GM21360 (cell line): Measurements from ENCODE around the gene RASD1.

ENCODE experiments used
- ATAC-seq: cut with Tn5 transposase; IDR thresholded peaks from one replicate; pipeline ENCODE4 v1.9.1; 2021; ENCODE audit warnings: mild to moderate bottlenecking, moderate library complexity; ENCODE audit not compliant: unreplicated experiment

RASD1 gene

GRCh38 chr17:17448076-17448475 is 48.1 kb downstream of the RASD1 start:
- no peak for ATAC-seq

DNA sequence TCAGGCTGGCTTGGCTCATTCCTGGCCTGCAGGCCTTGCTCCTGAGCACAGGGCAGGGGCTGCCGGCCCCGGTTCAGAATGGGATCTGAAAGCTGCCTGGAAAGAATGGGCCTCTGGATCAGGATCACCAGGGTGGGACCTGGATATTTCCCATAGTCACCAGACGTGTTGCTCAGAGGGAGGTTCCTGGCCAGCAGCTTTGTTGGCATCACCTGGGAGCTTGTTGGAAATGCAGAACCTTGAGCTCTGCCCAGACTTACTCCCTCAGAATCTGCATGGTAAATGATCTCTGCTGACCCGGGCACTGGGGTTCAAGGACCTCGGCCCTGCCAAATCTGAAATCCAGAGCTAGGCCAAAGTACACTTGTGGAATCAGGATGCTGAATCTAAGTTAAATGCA is 48.9 kb downstream of the RASD1 start:
- ATAC-seq, result no peak

GRCh38 chr17:17446666-17447155 is 49.5 kb downstream of the RASD1 start:
- ATAC-seq, result no peak

DNA sequence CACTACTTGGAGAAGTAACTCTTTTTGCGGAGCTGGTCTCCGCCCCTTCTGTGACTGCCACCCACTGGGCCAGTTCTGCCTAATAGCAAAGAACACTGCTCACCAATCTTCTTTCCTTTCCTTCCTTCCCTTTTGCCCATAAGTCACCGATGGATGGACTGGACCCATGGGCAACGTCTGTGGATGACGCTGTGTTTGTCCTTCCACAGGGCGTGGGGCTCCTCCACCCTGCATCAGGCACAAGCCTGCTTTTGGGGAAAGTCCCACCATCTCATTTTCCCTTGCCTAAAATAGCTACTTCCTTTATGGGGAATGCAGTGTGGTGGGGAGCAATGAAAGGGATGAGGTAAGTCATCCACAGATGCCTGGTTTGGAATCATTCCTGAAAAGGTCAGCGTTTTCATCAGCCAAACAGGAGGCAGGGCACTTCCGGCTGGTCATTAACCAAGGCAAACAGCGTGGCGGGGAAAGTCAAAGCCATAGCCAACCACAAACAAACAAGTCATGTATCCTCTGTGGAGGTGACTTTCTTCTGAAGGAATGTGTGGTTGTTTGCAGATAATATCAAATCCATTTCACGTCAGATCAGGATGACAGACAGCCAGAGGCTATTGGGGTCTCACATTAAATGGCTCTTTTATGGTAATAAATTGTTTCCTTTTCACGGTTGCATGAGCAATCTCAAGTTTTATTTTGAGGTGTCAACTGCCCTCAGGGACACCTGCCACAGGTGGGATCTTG is 50.1 kb downstream of the RASD1 start:
- ATAC-seq, result no peak

DNA sequence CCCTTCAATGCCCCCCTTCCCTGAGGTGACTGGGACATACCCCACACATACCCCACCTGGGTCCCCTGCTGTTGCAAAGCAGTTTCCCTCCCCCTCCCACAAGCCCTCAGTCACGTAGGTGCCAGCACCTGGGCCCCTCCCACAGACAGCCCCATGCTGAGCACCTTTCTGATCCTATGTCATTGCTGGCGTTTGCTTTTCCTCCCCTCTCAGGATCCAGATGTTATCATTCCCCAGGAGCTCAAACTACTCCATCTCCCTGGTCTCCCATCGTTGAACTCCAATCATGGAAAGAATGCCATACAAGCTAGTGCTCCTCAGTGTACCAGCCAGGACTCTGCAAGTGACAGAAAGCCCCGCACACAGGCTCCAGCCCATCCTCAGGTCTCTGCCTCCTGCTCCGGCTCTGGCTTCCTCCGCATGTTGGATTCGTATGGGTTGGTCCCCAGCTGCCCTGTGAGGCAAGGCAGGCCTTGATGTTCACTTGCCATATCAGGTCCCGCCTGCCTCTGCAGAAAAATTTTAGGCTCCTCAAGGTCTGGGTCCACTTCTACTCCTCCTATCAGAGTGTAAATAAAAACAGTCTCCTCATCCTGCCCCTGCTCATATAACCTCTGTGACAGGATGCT is 50.8 kb downstream of the RASD1 start:
- ATAC-seq, result no peak
